Esophagus squamous epithelium (tissue), 5 donors: ENCODE results near the gene FOXD3. TPM values are rescaled to one million over a fixed set of nuclear protein-coding genes. Genes with fewer than 3 reads are reported as not detected.

Experiments
- DNase-seq: peaks from one replicate; lab custom pipeline; 2025; lab: John Stamatoyannopoulos, UW
- H3K27ac ChIP-seq, 4 donors: fragments of 200-600 bp; sonication (generic); one replicate each; pipeline ENCODE4 v1.5.1; 2016 to 2019; ENCODE audit warnings: mild to moderate bottlenecking in 1 of 4
- H3K27me3 ChIP-seq, 4 donors: fragments of 200-600 bp; sonication (generic); 1 replicate in 3 of 4; 2 replicates in 1 of 4; pipeline versions ENCODE4 v1.5.1 to v1.6.0; 2017 to 2021; ENCODE audit warnings: antibody characterized with exemption in 1 of 4
- H3K36me3 ChIP-seq, 3 donors: fragments of 200-600 bp; sonication (generic); one replicate each; pipeline ENCODE4 v1.5.1; 2016 to 2019
- H3K4me1 ChIP-seq, 3 donors: fragments of 200-600 bp; sonication (generic); one replicate each; pipeline ENCODE4 v1.5.1; 2017 to 2019
- H3K4me3 ChIP-seq, 4 donors: fragments of 200-600 bp; sonication (generic); 1 replicate in 3 of 4; 2 replicates in 1 of 4; pipeline ENCODE4 v1.5.1; 2016 to 2019; ENCODE audit warnings: mild to moderate bottlenecking in 2 of 4, moderate library complexity in 1 of 4
- H3K9me3 ChIP-seq, 3 donors: fragments of 200-600 bp; sonication (generic); one replicate each; pipeline ENCODE4 v1.5.1; 2016 to 2019
- CTCF ChIP-seq, 6 experiments: fragments of 450-650 bp in 4 of 6; fragments of 200-600 bp in 2 of 6; sonication (generic) in 2 of 6; IDR thresholded peaks; one replicate each; pipeline ENCODE4 v1.5.1; 2016 to 2019; ENCODE audit warnings: antibody characterized with exemption in 6 of 6, mild to moderate bottlenecking in 4 of 6, moderate library complexity in 4 of 6
- POLR2A ChIP-seq, 4 donors: fragments of 450-650 bp; IDR thresholded peaks; one replicate each; pipeline ENCODE4 v1.6.1; 2017; ENCODE audit warnings: antibody characterized with exemption in 4 of 4, mild to moderate bottlenecking in 4 of 4, moderate library complexity in 3 of 4
- WGBS, 2 donors: methylation state at CpG; one replicate each; pipeline ENCODE4 v1.1.5; 2018; 5-methylcytosine and 5-hydroxymethylcytosine counted together
- intact Hi-C: fragments of 100-400 bp; cut with DNase I; formaldehyde crosslinking; loops from one replicate; pipeline ENCODE4 v1.15.0; 2022
- total RNA-seq, 4 donors: library from RNA; depleted of rRNA; stranded (reverse); fragments of >200 nt; gene quantifications; one replicate each; pipeline ENCODE4 v1.1.0, GENCODE V29; 2016
- donor health status: DM: yes; HTN: yes; CAD: no.

FOXD3 gene
- total RNA-seq, 4 donors from 2014 or later: 0.76 TPM; not detected in 3

- no peak for DNase-seq
- Histone ChIP-seq H3K27me3 (peaks cover 0 to 76% (median 6%) of the 10 kb centered on the region in 4 donors), H3K36me3 (no peaks in the 10 kb centered on the region), H3K4me3 (no peak overlapping the region), H3K27ac (no peak overlapping the region), H3K4me1 (no peaks in the 10 kb centered on the region), H3K9me3 (peaks cover 0 to 17% (median 6%) of the 10 kb centered on the region in 3 donors)
- intact Hi-C loops: no loop called here
- 16 to 30% methylated on average over 2 of the region's 2 CpGs for WGBS, 2 donors
- no peak for TF ChIP-seq POLR2A (IDR thresholded peaks at IDR 0.05)
- no peak for TF ChIP-seq CTCF (IDR thresholded peaks at IDR 0.05)
Measured at GRCh38 chr1:63304410-63304809, 18.0 kb upstream of the FOXD3 start.

DNA sequence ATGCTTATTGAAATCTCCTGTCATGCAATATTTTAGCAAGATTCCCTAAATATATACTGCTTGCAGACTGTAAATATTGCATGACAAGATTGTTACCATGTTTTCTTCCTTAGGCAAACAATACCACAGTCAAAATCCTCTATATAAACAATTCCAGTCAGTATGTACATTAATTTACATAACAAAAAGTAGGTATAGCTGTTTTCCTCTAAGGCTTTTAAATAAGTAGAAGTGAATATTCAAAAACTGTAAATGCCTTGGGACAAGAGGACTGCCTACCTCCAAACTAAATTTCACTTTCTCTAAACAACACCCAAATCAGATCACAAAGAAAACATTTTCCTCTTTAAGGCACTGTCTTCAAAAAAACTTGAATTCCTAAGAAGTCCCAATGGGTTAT lies 17.3 kb upstream of the FOXD3 start:
- DNase-seq: no peak
- H3K4me1 ChIP-seq: no peaks in the 10 kb centered on the region
- no peaks in the 10 kb centered on the region for H3K36me3 ChIP-seq
- H3K4me3 ChIP-seq: no peak overlapping the region
- peaks cover 0 to 17% (median 6%) of the 10 kb centered on the region in 3 donors for H3K9me3 ChIP-seq
- intact Hi-C loops: no loop called here
- H3K27me3 ChIP-seq: peaks cover 0 to 76% (median 6%) of the 10 kb centered on the region in 4 donors
- TF ChIP-seq POLR2A (IDR thresholded peaks at IDR 0.05) (no peak), CTCF (IDR thresholded peaks at IDR 0.05) (no peak)
- H3K27ac ChIP-seq: no peak overlapping the region

GRCh38 chr1:63307196-63307794 lies 15.1 kb upstream of the FOXD3 start:
- WGBS, 2 donors: 26 to 35% methylated on average over 1 of the region's 1 CpG
- Histone ChIP-seq H3K27me3 (peaks cover 0 to 92% (median 6%) of the 10 kb centered on the region in 4 donors), H3K27ac (no peak overlapping the region), H3K4me3 (no peak overlapping the region), H3K36me3 (no peaks in the 10 kb centered on the region), H3K4me1 (no peaks in the 10 kb centered on the region), H3K9me3 (peaks cover 0 to 17% (median 6%) of the 10 kb centered on the region in 3 donors)
- no peak for TF ChIP-seq CTCF (IDR thresholded peaks at IDR 0.05)
- TF ChIP-seq POLR2A (IDR thresholded peaks at IDR 0.05): no peak
- intact Hi-C loops: no loop called here
- no peak for DNase-seq

DNA sequence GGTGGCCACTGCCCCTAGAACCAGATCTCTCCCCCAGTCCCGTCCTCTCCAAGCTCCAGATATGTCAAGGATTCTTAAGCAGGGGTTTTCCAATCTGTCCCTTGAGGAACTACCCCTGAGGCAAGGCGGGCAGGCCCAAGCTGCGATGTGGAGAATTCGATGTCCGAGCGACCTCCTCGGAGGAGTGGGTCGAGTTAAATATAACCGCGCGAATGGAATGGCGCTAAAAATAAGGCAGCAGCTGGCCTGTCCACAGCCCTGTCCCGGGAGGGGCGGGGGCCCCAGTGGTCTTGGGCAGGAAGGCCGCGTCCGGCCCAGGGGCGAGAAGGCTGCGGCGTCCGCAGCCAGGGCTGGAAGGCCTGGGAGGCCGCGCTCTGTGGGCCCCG lies 5.8 kb upstream of the FOXD3 start:
- intact Hi-C loops: loop anchor here (5.0 to 10.0 kb wide), 2 partner anchors 126 to 208 kb away; partner anchors contain the start of genes EFCAB7 and ITGB3BP
- Histone ChIP-seq H3K27me3 (peaks cover 8 to 94% (median 44%) of the 10 kb centered on the region in 4 donors), H3K27ac (no peak overlapping the region), H3K9me3 (peaks cover 0 to 9% (median 0%) of the 10 kb centered on the region in 3 donors), H3K4me3 (peak overlapping the region; percentile 44 to 66 (median 52)), H3K36me3 (no peaks in the 10 kb centered on the region), H3K4me1 (peaks cover 8 to 45% (median 13%) of the 10 kb centered on the region in 3 donors)
- DNase-seq: no peak
- 30 to 36% methylated on average over 12 to 14 of the region's 24 CpGs for WGBS, 2 donors
- TF ChIP-seq POLR2A (IDR thresholded peaks at IDR 0.05): no peak
- no peak for TF ChIP-seq CTCF (IDR thresholded peaks at IDR 0.05)

DNA sequence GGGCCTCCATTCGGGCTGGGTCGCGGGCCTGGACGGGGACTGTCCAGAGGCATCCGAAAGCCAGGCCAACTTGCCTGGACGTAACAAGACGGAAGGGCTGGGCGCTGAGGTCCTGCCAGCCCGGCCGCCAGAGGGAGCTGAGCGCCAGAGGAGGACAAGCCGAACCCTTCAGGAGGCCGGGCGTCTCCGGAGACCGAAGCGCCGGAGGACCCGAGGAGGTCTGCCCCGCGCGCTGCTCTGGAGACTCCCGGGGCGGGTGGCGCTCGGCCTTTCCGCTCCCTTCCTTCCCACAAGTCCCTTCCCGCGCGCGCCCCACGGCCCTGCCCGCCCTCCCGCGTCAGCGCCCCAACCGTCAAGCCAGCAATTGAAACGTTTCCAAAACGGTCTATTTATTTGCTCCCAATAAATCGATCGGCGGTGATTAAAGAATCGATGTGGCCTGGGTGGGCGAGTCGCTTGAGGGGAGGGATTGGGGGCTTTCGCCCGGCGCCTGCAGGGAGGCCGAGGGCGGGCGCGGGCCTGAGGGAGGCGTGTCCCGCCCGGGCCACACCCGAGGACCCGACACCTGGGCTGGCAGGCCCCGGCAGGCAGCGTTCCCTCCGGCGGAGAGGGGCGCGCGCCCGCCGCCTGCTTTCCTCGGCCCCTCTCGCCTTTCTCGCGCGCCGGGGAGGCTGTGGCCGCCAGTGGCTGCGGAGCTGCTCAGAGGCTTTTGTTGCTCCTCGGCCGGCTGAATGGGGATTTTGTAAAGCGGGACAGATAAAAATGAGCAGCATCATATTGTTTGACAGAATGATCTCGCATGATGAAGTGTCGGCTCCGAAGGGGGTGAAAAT lies 5.2 kb upstream of the FOXD3 start:
- intact Hi-C loops: loop anchor here (5.0 to 10.0 kb wide), 2 partner anchors 125 to 208 kb away; partner anchors contain the start of genes EFCAB7 and ITGB3BP
- no peaks in the 10 kb centered on the region for H3K36me3 ChIP-seq
- H3K4me1 ChIP-seq: peaks cover 14 to 51% (median 16%) of the 10 kb centered on the region in 3 donors
- H3K27me3 ChIP-seq: peaks cover 13 to 97% (median 50%) of the 10 kb centered on the region in 4 donors
- peak overlapping the region in 1 of 4 donors; percentile 6 for H3K27ac ChIP-seq
- TF ChIP-seq POLR2A (IDR thresholded peaks at IDR 0.05) (no peak), CTCF (IDR thresholded peaks at IDR 0.05) (peak; percentile 19 to 77 (median 57))
- WGBS, 2 donors: 1 to 11% methylated on average over 15 to 34 of the region's 80 CpGs
- no peak for DNase-seq
- peak overlapping the region; percentile 44 to 66 (median 52) for H3K4me3 ChIP-seq
- H3K9me3 ChIP-seq: peaks cover 0 to 9% (median 0%) of the 10 kb centered on the region in 3 donors
